ENCODE results near the gene ELP4.

The ELP4 gene

GRCh38 chr11:31817621-31818424 lies 308.3 kb downstream of the ELP4 start:
- Histone ChIP-seq H3K27me3 (ENCODE audit: low read length) (no peaks in the 10 kb centered on the region), H4K20me1 (ENCODE audit: low read depth, low read length) (no peaks in the 10 kb centered on the region), H2AFZ (ENCODE audit: low read depth, low read length, severe bottlenecking) (no peak overlapping the region), H3K9me2 (replicated peaks; ENCODE audit: insufficient read depth, low read length) (no peaks in the 10 kb centered on the region), H3K4me3 (ENCODE audit: insufficient read depth, low read length, poor library complexity, severe bottlenecking) (no peak overlapping the region), H3K27ac (ENCODE audit: low read depth, low read length) (no peak overlapping the region), H3K9ac (ENCODE audit: low read length) (no peak overlapping the region), H3K79me2 (ENCODE audit: insufficient read depth, low read length) (no peaks in the 10 kb centered on the region), H3K4me2 (ENCODE audit: low read depth, low read length, poor library complexity, severe bottlenecking) (no peak overlapping the region), H3F3A (ENCODE audit: insufficient read depth) (no peaks in the 10 kb centered on the region), H3K36me3 (ENCODE audit: low read length) (no peaks in the 10 kb centered on the region), H3K9me3 (ENCODE audit: insufficient read depth, low read length) (no peaks in the 10 kb centered on the region)
- TF ChIP-seq EZH2phosphoT487 (conservative IDR thresholded peaks at IDR 0.05; ENCODE audit: low read length) (no peak), CTCF (IDR thresholded peaks at IDR 0.05; ENCODE audit: insufficient read depth, low read length, poor library complexity, severe bottlenecking) (no peak)

- Histone ChIP-seq H3K27me3 (ENCODE audit: low read length) (no peaks in the 10 kb centered on the region), H3K36me3 (ENCODE audit: low read length) (no peaks in the 10 kb centered on the region), H3K9ac (ENCODE audit: low read length) (no peak overlapping the region), H3K4me2 (ENCODE audit: low read depth, low read length, poor library complexity, severe bottlenecking) (no peak overlapping the region), H3K9me2 (replicated peaks; ENCODE audit: insufficient read depth, low read length) (no peaks in the 10 kb centered on the region), H3F3A (ENCODE audit: insufficient read depth) (no peaks in the 10 kb centered on the region), H4K20me1 (ENCODE audit: low read depth, low read length) (no peaks in the 10 kb centered on the region), H3K9me3 (ENCODE audit: insufficient read depth, low read length) (no peaks in the 10 kb centered on the region), H3K4me3 (ENCODE audit: insufficient read depth, low read length, poor library complexity, severe bottlenecking) (no peak overlapping the region), H3K79me2 (ENCODE audit: insufficient read depth, low read length) (no peaks in the 10 kb centered on the region), H3K27ac (ENCODE audit: low read depth, low read length) (no peak overlapping the region), H2AFZ (ENCODE audit: low read depth, low read length, severe bottlenecking) (no peak overlapping the region)
- TF ChIP-seq EZH2phosphoT487 (conservative IDR thresholded peaks at IDR 0.05; ENCODE audit: low read length) (no peak), CTCF (IDR thresholded peaks at IDR 0.05; ENCODE audit: insufficient read depth, low read length, poor library complexity, severe bottlenecking) (no peak)
These were observed 308.8 kb downstream of the ELP4 start for GRCh38 chr11:31818425-31818755.

- H3F3A ChIP-seq (ENCODE audit: insufficient read depth), result no peaks in the 10 kb centered on the region
- H3K36me3 ChIP-seq (ENCODE audit: low read length), result no peaks in the 10 kb centered on the region
- no peak overlapping the region for H3K4me3 ChIP-seq (ENCODE audit: insufficient read depth, low read length, poor library complexity, severe bottlenecking)
- no peaks in the 10 kb centered on the region for H3K27me3 ChIP-seq (ENCODE audit: low read length)
- H3K9ac ChIP-seq (ENCODE audit: low read length), result no peak overlapping the region
- TF ChIP-seq EZH2phosphoT487 (conservative IDR thresholded peaks at IDR 0.05; ENCODE audit: low read length), result no peak
- TF ChIP-seq CTCF (IDR thresholded peaks at IDR 0.05; ENCODE audit: insufficient read depth, low read length, poor library complexity, severe bottlenecking), result no peak
- no peaks in the 10 kb centered on the region for H3K9me2 ChIP-seq (replicated peaks; ENCODE audit: insufficient read depth, low read length)
- no peak overlapping the region for H3K27ac ChIP-seq (ENCODE audit: low read depth, low read length)
- no peak overlapping the region for H2AFZ ChIP-seq (ENCODE audit: low read depth, low read length, severe bottlenecking)
- H3K4me2 ChIP-seq (ENCODE audit: low read depth, low read length, poor library complexity, severe bottlenecking), result no peak overlapping the region
- no peaks in the 10 kb centered on the region for H4K20me1 ChIP-seq (ENCODE audit: low read depth, low read length)
- H3K79me2 ChIP-seq (ENCODE audit: insufficient read depth, low read length), result no peaks in the 10 kb centered on the region
- no peaks in the 10 kb centered on the region for H3K9me3 ChIP-seq (ENCODE audit: insufficient read depth, low read length)
These were observed 309.3 kb downstream of the ELP4 start for GRCh38 chr11:31818874-31819331.

Data from SU-DHL-6 (cell line).